ENCODE measurements around the gene CRABP1. TPM values are rescaled to one million over a fixed set of nuclear protein-coding genes. Genes with fewer than 3 reads are reported as not detected.

CRABP1 gene
- total RNA-seq, 1 donor from 2014 or later: not detected

GRCh38 chr15:78396976-78397375 is 56.8 kb downstream of the CRABP1 start:
- no peak for DNase-seq (ENCODE audit: low read depth)
- TF ChIP-seq CTCF (IDR thresholded peaks at IDR 0.05; ENCODE audit: insufficient read depth, low read length, severe bottlenecking): peak; percentile 37
- H3K36me3 ChIP-seq (ENCODE audit: control insufficient read depth, insufficient read depth, low read length): no peaks in the 10 kb centered on the region
- H3K27me3 ChIP-seq (ENCODE audit: control insufficient read depth, insufficient read depth, low read length): no peaks in the 10 kb centered on the region
- no peak overlapping the region for H3K4me3 ChIP-seq (ENCODE audit: low read depth, low read length)
- FAIRE-seq: no peak

GRCh38 chr15:78397382-78397781 is 57.2 kb downstream of the CRABP1 start:
- peak; percentile 40 for FAIRE-seq
- no peak for TF ChIP-seq CTCF (IDR thresholded peaks at IDR 0.05; ENCODE audit: insufficient read depth, low read length, severe bottlenecking)
- Histone ChIP-seq H3K4me3 (ENCODE audit: low read depth, low read length) (no peak overlapping the region), H3K36me3 (ENCODE audit: control insufficient read depth, insufficient read depth, low read length) (no peaks in the 10 kb centered on the region), H3K27me3 (ENCODE audit: control insufficient read depth, insufficient read depth, low read length) (no peaks in the 10 kb centered on the region)
- no peak for DNase-seq (ENCODE audit: low read depth)

Other genes starting within 250 kb of the CRABP1 start
- not detected in 2 replicates for gene SH2D7, start 247.8 kb upstream of the CRABP1 start, total RNA-seq
- 1.8 and 8.6 TPM in 2 replicates for gene CIB2, start 208.9 kb upstream of the CRABP1 start, total RNA-seq
- gene IDH3A, start 191.0 kb upstream of the CRABP1 start, total RNA-seq: 27.9 and 30.8 TPM in 2 replicates
- not detected in 2 replicates for gene ACSBG1, start 105.8 kb upstream of the CRABP1 start, total RNA-seq
- 11.1 and 26.5 TPM in 2 replicates for gene DNAJA4, start 75.8 kb upstream of the CRABP1 start, total RNA-seq
- 49.0 and 61.2 TPM in 2 replicates for gene SKIC8, start 40.7 kb upstream of the CRABP1 start, total RNA-seq
- 12.6 and 16.4 TPM in 2 replicates for gene IREB2, start 97.9 kb downstream of the CRABP1 start, total RNA-seq
- 1.2 and 1.3 TPM in 2 replicates for gene HYKK, start 167.2 kb downstream of the CRABP1 start, total RNA-seq
- 141 and 183 TPM in 2 replicates for gene PSMA4, start 200.1 kb downstream of the CRABP1 start, total RNA-seq
- 1.3 and 2.4 TPM in 2 replicates for gene CHRNA5, start 225.2 kb downstream of the CRABP1 start, total RNA-seq